MG63 (cell line): ENCODE measurements around the gene CCSAP. TPM values are rescaled to one million over a fixed set of nuclear protein-coding genes. Genes with fewer than 3 reads are reported as not detected.
"Not testable (repeated sequence)": the region's sequence is repeated elsewhere in the genome, so short reads cannot be mapped to it uniquely, and the experiment has no call there.

Experiments
- DNase-seq: peaks from one replicate; pipeline ENCODE4 v3.0.0-alpha.2; 2020
- H3K27me3 ChIP-seq: fragments of 250-450 bp; sonication (Bioruptor Pico); 2 replicates; pipeline ENCODE4 v1.5.1; 2020; ENCODE audit warnings: mild to moderate bottlenecking, moderate library complexity
- H3K36me3 ChIP-seq: fragments of 250-450 bp; sonication (Bioruptor Pico); 2 replicates; pipeline ENCODE4 v1.5.1; 2020; ENCODE audit warnings: mild to moderate bottlenecking, moderate library complexity
- H3K4me3 ChIP-seq: fragments of 250-450 bp; sonication (Bioruptor Pico); 2 replicates; pipeline ENCODE4 v1.5.1; 2020; ENCODE audit warnings: mild to moderate bottlenecking, moderate library complexity
- H3K9me3 ChIP-seq: fragments of 250-450 bp; sonication (Bioruptor Pico); 2 replicates; pipeline ENCODE4 v1.5.1; 2020; ENCODE audit warnings: mild to moderate bottlenecking, moderate library complexity
- total RNA-seq: library from RNA; depleted of rRNA; stranded (reverse); fragments of >200 nt; shearing (Covaris generic); gene quantifications from 2 replicates; pipeline ENCODE4 v1.2.3, GENCODE V29; 2014; ENCODE audit warnings: low replicate concordance

CCSAP gene
- total RNA-seq, 1 experiment from 2014 or later = 6.1 TPM

GRCh38 chr1:229341774-229342655 lies 832 bp downstream of the CCSAP start:
- Histone ChIP-seq H3K9me3 (no peaks in the 10 kb centered on the region), H3K36me3 (no peaks in the 10 kb centered on the region; the same call in 1 of the 2 replicates), H3K4me3 (peak overlapping the region; percentile 90), H3K27me3 (no peaks in the 10 kb centered on the region)
- DNase-seq = peak; percentile 81

- no peak for DNase-seq
- Histone ChIP-seq H3K9me3 (no peaks in the 10 kb centered on the region), H3K27me3 (no peaks in the 10 kb centered on the region), H3K36me3 (no peaks in the 10 kb centered on the region; the same call in 1 of the 2 replicates), H3K4me3 (no peak overlapping the region)
These were observed 2.4 kb downstream of the CCSAP start for GRCh38 chr1:229340496-229340895.

GRCh38 chr1:229339520-229339919 lies 3.3 kb downstream of the CCSAP start:
- no peaks in the 10 kb centered on the region; the same call in 1 of the 2 replicates for H3K36me3 ChIP-seq
- no peak for DNase-seq
- no peaks in the 10 kb centered on the region for H3K27me3 ChIP-seq
- H3K9me3 ChIP-seq = no peaks in the 10 kb centered on the region
- no peak overlapping the region for H3K4me3 ChIP-seq

- Histone ChIP-seq H3K27me3 (no peaks in the 10 kb centered on the region), H3K36me3 (no peaks in the 10 kb centered on the region; the same call in 1 of the 2 replicates), H3K4me3 (no peak overlapping the region), H3K9me3 (peaks cover under 1% of the 10 kb centered on the region; the same call in 1 of the 2 replicates)
- DNase-seq = no peak
These were observed 3.8 kb downstream of the CCSAP start for GRCh38 chr1:229339086-229339485.

GRCh38 chr1:229336345-229336744 lies 6.5 kb downstream of the CCSAP start:
- no peak for DNase-seq
- Histone ChIP-seq H3K36me3 (no peaks in the 10 kb centered on the region; the same call in 1 of the 2 replicates), H3K4me3 (no peak overlapping the region), H3K27me3 (no peaks in the 10 kb centered on the region), H3K9me3 (peaks cover 7% of the 10 kb centered on the region)

- Histone ChIP-seq H3K36me3 (no peaks in the 10 kb centered on the region), H3K4me3 (no peak overlapping the region), H3K9me3 (peaks cover 7% of the 10 kb centered on the region), H3K27me3 (no peaks in the 10 kb centered on the region)
- no peak for DNase-seq
These were observed 8.1 kb downstream of the CCSAP start for GRCh38 chr1:229334716-229335115.

GRCh38 chr1:229334269-229334668 lies 8.6 kb downstream of the CCSAP start:
- Histone ChIP-seq H3K9me3 (peaks cover 7% of the 10 kb centered on the region), H3K27me3 (no peaks in the 10 kb centered on the region), H3K36me3 (no peaks in the 10 kb centered on the region), H3K4me3 (no peak overlapping the region)
- DNase-seq = no peak

- Histone ChIP-seq H3K27me3 (no peaks in the 10 kb centered on the region), H3K9me3 (peaks cover 4% of the 10 kb centered on the region), H3K36me3 (peaks cover 24% of the 10 kb centered on the region), H3K4me3 (no peak overlapping the region)
- no peak for DNase-seq
These were observed 14.1 kb downstream of the CCSAP start for GRCh38 chr1:229328598-229329362.

- not testable (repeated sequence) for H3K4me3 ChIP-seq, DNase-seq, H3K9me3 ChIP-seq
These were observed 15.1 kb downstream of the CCSAP start for GRCh38 chr1:229327765-229328164.

GRCh38 chr1:229326601-229327000 lies 16.2 kb downstream of the CCSAP start:
- peaks cover 34% of the 10 kb centered on the region for H3K36me3 ChIP-seq
- H3K4me3 ChIP-seq = no peak overlapping the region
- H3K27me3 ChIP-seq = no peaks in the 10 kb centered on the region
- no peaks in the 10 kb centered on the region for H3K9me3 ChIP-seq
- DNase-seq = no peak

More at GRCh38 chr1:229327765-229328164, 15.1 kb downstream of the CCSAP start:
- peaks cover 32% of the 10 kb centered on the region for H3K36me3 ChIP-seq
- H3K27me3 ChIP-seq = not testable (repeated sequence)

GRCh38 chr1:229325853-229326487 lies 16.9 kb downstream of the CCSAP start:
- Histone ChIP-seq H3K9me3 (no peaks in the 10 kb centered on the region), H3K27me3 (no peaks in the 10 kb centered on the region), H3K4me3 (no peak overlapping the region), H3K36me3 (peaks cover 34% of the 10 kb centered on the region)
- no peak for DNase-seq

GRCh38 chr1:229325401-229325800 lies 17.4 kb downstream of the CCSAP start:
- Histone ChIP-seq H3K27me3 (no peaks in the 10 kb centered on the region), H3K4me3 (no peak overlapping the region), H3K36me3 (peaks cover 34% of the 10 kb centered on the region), H3K9me3 (no peaks in the 10 kb centered on the region)
- DNase-seq = no peak

GRCh38 chr1:229323885-229324553 lies 18.8 kb downstream of the CCSAP start:
- H3K9me3 ChIP-seq = no peaks in the 10 kb centered on the region
- H3K36me3 ChIP-seq = peaks cover 43% of the 10 kb centered on the region
- no peak for DNase-seq
- H3K27me3 ChIP-seq = no peaks in the 10 kb centered on the region
- no peak overlapping the region for H3K4me3 ChIP-seq

- Histone ChIP-seq H3K4me3 (no peak overlapping the region), H3K9me3 (no peaks in the 10 kb centered on the region)
These were observed 19.6 kb downstream of the CCSAP start for GRCh38 chr1:229323201-229323600.

GRCh38 chr1:229319487-229319886 lies 23.4 kb downstream of the CCSAP start:
- Histone ChIP-seq H3K9me3 (no peaks in the 10 kb centered on the region), H3K4me3 (no peak overlapping the region), H3K27me3 (no peaks in the 10 kb centered on the region), H3K36me3 (peaks cover 25% of the 10 kb centered on the region)
- no peak for DNase-seq

More at GRCh38 chr1:229323201-229323600, 19.6 kb downstream of the CCSAP start:
- Histone ChIP-seq H3K36me3 (peaks cover 46% of the 10 kb centered on the region), H3K27me3 (no peaks in the 10 kb centered on the region)
- no peak for DNase-seq

- DNase-seq = no peak
- H3K27me3 ChIP-seq = no peaks in the 10 kb centered on the region
- H3K36me3 ChIP-seq = peaks cover 15% of the 10 kb centered on the region
- no peaks in the 10 kb centered on the region for H3K9me3 ChIP-seq
- H3K4me3 ChIP-seq = no peak overlapping the region
These were observed 24.8 kb downstream of the CCSAP start for GRCh38 chr1:229318056-229318455.
